ENCODE measurements around the gene LHX3.

Gene LHX3

DNA sequence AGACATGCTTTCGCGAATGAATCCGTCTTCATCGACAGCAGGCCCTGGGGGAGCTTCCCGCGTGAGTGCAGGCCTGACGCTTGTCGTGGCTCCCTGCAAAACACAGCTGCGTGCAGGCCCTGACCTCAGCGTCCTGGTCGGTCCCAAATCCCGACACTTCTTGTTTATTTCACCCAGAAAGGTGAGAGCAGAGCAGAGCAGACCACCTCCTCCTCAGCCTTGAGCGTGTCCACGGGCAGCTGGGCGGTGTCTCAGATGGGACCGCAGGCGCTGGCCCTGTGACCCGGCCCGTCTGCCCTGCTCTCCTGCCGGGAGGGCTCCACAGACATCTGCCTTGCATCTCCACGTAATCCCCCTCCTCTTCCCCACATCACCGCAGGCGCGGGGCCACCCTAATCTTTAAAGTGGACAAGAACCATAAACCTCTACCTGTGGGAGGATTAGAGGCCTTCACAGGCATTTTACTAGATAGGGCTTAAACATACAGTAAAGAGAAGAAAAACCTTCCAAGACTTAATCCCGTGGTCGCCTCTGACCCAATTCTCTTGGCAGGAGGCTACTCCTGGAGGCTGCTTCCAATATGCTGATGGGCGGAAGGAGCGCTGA lies 7.5 kb upstream of the LHX3 start:
- in situ Hi-C loops (cut with HindIII; ENCODE audit: low sequenced_read_pairs): no loop called here
- no peak overlapping the region for H3K4me3 ChIP-seq (ENCODE audit: low read depth, low read length)
- no peak for DNase-seq (ENCODE audit: low read depth, low spot score)
- TF ChIP-seq, protein P1, sequence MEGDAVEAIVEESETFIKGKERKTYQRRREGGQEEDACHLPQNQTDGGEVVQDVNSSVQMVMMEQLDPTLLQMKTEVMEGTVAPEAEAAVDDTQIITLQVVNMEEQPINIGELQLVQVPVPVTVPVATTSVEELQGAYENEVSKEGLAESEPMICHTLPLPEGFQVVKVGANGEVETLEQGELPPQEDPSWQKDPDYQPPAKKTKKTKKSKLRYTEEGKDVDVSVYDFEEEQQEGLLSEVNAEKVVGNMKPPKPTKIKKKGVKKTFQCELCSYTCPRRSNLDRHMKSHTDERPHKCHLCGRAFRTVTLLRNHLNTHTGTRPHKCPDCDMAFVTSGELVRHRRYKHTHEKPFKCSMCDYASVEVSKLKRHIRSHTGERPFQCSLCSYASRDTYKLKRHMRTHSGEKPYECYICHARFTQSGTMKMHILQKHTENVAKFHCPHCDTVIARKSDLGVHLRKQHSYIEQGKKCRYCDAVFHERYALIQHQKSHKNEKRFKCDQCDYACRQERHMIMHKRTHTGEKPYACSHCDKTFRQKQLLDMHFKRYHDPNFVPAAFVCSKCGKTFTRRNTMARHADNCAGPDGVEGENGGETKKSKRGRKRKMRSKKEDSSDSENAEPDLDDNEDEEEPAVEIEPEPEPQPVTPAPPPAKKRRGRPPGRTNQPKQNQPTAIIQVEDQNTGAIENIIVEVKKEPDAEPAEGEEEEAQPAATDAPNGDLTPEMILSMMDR (IDR thresholded peaks at IDR 0.05; ENCODE audit: low read depth, low read length): no peak

- TF ChIP-seq, protein P1 (IDR thresholded peaks at IDR 0.05; ENCODE audit: low read depth, low read length): no peak
- H3K4me3 ChIP-seq (ENCODE audit: low read depth, low read length): no peak overlapping the region
- in situ Hi-C loops (cut with HindIII; ENCODE audit: low sequenced_read_pairs): no loop called here
Measured at GRCh38 chr9:136211441-136212344, 6.8 kb upstream of the LHX3 start.

GRCh38 chr9:136211006-136211405 lies 6.1 kb upstream of the LHX3 start:
- TF ChIP-seq, protein P1 (IDR thresholded peaks at IDR 0.05; ENCODE audit: low read depth, low read length): no peak
- in situ Hi-C loops (cut with HindIII; ENCODE audit: low sequenced_read_pairs): no loop called here
- H3K4me3 ChIP-seq (ENCODE audit: low read depth, low read length): no peak overlapping the region
- no peak for DNase-seq (ENCODE audit: low read depth, low spot score)

More at GRCh38 chr9:136211441-136212344, 6.8 kb upstream of the LHX3 start:
- no peak for DNase-seq (ENCODE audit: low read depth, low spot score)

DNA sequence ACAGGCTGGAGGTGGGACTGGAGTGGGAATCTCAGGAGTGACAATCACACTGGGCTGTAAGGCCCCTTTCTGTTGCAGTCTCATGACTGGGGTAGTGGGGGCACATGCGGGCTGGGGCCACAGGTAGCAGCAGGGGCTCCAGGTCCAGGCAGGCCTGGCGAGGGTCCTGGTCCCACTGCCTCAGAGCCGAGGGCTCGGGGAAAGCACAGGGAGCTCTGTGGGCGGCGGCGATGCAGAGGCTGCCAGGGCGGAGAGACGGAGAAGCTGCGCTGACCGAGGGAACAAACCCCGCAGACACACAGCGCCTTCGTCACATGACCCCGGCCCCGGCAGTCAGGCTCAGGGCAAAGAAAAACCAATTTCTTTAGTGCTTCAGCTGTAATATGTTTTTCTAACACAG lies 5.3 kb upstream of the LHX3 start:
- in situ Hi-C loops (cut with HindIII; ENCODE audit: low sequenced_read_pairs): no loop called here

DNA sequence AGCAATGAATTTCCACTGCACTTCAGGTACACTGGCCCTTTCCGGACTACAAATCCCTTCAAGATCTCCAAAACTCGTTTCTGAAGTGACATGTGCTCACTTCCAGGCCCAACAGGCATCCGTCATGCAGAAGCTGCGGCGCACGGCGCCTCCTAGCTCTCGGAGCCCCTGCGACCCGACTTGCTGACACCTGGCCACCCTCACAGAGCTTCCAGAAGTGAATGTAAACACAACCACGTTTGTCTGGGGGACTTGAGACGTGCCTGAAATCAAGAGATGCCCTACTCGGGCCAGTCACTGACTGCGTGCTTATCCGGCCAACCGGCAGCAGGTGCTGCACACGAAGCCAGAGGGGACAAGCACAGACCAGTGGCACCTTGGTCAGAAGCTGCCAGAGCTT lies 4.9 kb upstream of the LHX3 start:
- in situ Hi-C loops (cut with HindIII; ENCODE audit: low sequenced_read_pairs): no loop called here
- DNase-seq (ENCODE audit: low read depth, low spot score): no peak
- H3K4me3 ChIP-seq (ENCODE audit: low read depth, low read length): no peak overlapping the region
- TF ChIP-seq, protein P1 (IDR thresholded peaks at IDR 0.05; ENCODE audit: low read depth, low read length): no peak

More for the DNA sequence above, 5.3 kb upstream of the LHX3 start:
- DNase-seq (ENCODE audit: low read depth, low spot score): no peak
- no peak overlapping the region for H3K4me3 ChIP-seq (ENCODE audit: low read depth, low read length)
- TF ChIP-seq, protein P1 (IDR thresholded peaks at IDR 0.05; ENCODE audit: low read depth, low read length): no peak

DNA sequence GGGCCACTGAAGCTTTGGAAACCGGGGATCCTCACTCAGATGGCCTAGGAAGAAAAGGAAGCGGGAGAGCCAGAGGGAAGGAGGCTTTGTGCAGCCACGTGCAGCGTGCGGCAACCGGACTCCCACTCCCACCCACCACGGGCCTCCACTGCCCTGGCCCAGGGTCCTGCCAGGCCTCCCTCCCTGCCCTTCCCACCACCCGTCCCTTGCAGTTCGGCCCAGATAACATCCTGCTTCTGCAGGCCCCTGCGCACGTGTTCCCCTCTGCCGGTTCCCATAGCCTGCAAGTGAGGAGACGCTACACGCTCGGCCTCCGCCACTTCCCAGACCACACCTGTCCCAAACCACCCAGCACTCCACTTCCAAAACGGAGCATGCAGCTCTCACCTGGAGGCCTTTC lies 4.3 kb upstream of the LHX3 start:
- in situ Hi-C loops (cut with HindIII; ENCODE audit: low sequenced_read_pairs): no loop called here
- H3K4me3 ChIP-seq (ENCODE audit: low read depth, low read length): no peak overlapping the region
- DNase-seq (ENCODE audit: low read depth, low spot score): no peak
- TF ChIP-seq, protein P1 (IDR thresholded peaks at IDR 0.05; ENCODE audit: low read depth, low read length): no peak
